22Rv1 (cell line): ENCODE data around the gene CMTM8.

Source experiments
- CTCF ChIP-seq: fragments of 450-650 bp; IDR thresholded peaks from 2 replicates; pipeline ENCODE4 v1.5.1; 2017; ENCODE audit warnings: mild to moderate bottlenecking
- ZFX ChIP-seq: fragments of 450-650 bp; IDR thresholded peaks from 2 replicates; pipeline ENCODE4 v1.6.1; 2017; ENCODE audit warnings: antibody characterized with exemption, borderline replicate concordance

DNA sequence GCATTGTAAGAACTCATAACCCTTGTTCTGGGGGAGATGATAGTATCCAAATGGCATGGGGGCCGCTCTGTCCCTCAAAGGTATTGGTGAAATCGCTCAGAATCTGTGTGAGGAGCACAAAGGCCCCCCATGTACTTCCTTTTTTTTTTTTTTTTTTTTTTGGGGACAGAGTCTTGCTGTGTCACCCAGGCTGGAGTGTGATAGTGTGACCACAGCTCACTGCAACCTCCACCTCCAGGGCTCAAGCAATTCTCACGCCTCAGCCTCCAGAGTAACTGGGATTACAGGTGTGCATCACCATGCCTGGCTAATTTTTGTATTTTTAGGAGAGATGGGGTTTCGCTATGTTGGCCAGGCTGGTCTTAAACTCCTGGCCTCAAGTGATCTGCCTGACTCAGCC, 37.0 kb downstream of the CMTM8 start:
- TF ChIP-seq CTCF = no peak
- no peak for TF ChIP-seq ZFX
